Vagina (tissue), 2 donors: Measurements from ENCODE around the gene SSNA1. TPM values are rescaled to one million over a fixed set of nuclear protein-coding genes. Genes with fewer than 3 reads are reported as not detected.

Source experiments
- DNase-seq, 2 donors: peaks; one replicate each; pipeline ENCODE4 v3.0.0-alpha.2; 2017; ENCODE audit errors: extremely low spot score in 2 of 2
- H3K27ac ChIP-seq: fragments of 200-600 bp; sonication (generic); one replicate; pipeline ENCODE4 v1.5.1; 2019
- H3K27me3 ChIP-seq: fragments of 200-600 bp; sonication (generic); one replicate; pipeline ENCODE4 v1.5.1; 2019
- H3K36me3 ChIP-seq, 2 donors: fragments of 200-600 bp; sonication (generic); one replicate each; pipeline ENCODE4 v1.5.1; 2017 to 2019
- H3K4me1 ChIP-seq: fragments of 200-600 bp; sonication (generic); one replicate; pipeline ENCODE4 v1.5.1; 2019
- H3K4me3 ChIP-seq, 2 donors: fragments of 200-600 bp; sonication (generic); 1 replicate in 1 of 2; 2 replicates in 1 of 2; pipeline ENCODE4 v1.5.1; 2016 to 2019
- H3K9me3 ChIP-seq: fragments of 200-600 bp; sonication (generic); one replicate; pipeline ENCODE4 v1.5.1; 2019
- CTCF ChIP-seq, 3 experiments: fragments of 450-650 bp in 2 of 3; fragments of 200-600 bp in 1 of 3; sonication (generic) in 1 of 3; IDR thresholded peaks; one replicate each; pipeline ENCODE4 v1.5.1; 2017 to 2019; ENCODE audit warnings: antibody characterized with exemption in 3 of 3, mild to moderate bottlenecking in 2 of 3, moderate library complexity in 2 of 3
- POLR2A ChIP-seq, 2 donors: fragments of 450-650 bp; IDR thresholded peaks; one replicate each; pipeline ENCODE4 v1.6.1; 2017; ENCODE audit warnings: antibody characterized with exemption in 2 of 2, mild to moderate bottlenecking in 2 of 2, moderate library complexity in 2 of 2
- POLR2AphosphoS5 ChIP-seq, 2 donors: sonication (generic); formaldehyde crosslinking; IDR thresholded peaks; one replicate each; pipeline ENCODE4 v1.9.0; 2017; ENCODE audit warnings: antibody characterized with exemption in 2 of 2, mild to moderate bottlenecking in 2 of 2, low read depth in 1 of 2; ENCODE audit not compliant: insufficient read depth in 1 of 2
- intact Hi-C: fragments of 100-400 bp; cut with DNase I; formaldehyde crosslinking; loops from one replicate; pipeline ENCODE4 v1.15.1; 2023
- total RNA-seq: library from RNA; depleted of rRNA; stranded (reverse); fragments of >200 nt; gene quantifications from one replicate; pipeline ENCODE4 v1.2.3, GENCODE V29; 2016

Gene SSNA1
- total RNA-seq, 1 donor from 2014 or later: 49.8 TPM

GRCh38 chr9:137221506-137222111, 33.1 kb downstream of the SSNA1 start:
- intact Hi-C loops: no loop called here
- no peak for TF ChIP-seq POLR2A (IDR thresholded peaks at IDR 0.05)
- no peak for TF ChIP-seq POLR2AphosphoS5 (IDR thresholded peaks at IDR 0.05; ENCODE audit: insufficient read depth in 1 of 2, low read depth in 1 of 2)
- no peak for TF ChIP-seq CTCF (IDR thresholded peaks at IDR 0.05)
- DNase-seq: no peak
- H3K4me3 ChIP-seq: peak overlapping the region; percentile 36 to 61
- H3K36me3 ChIP-seq: no peaks in the 10 kb centered on the region
- H3K27me3 ChIP-seq: no peaks in the 10 kb centered on the region
- no peak overlapping the region for H3K27ac ChIP-seq
- H3K9me3 ChIP-seq: no peaks in the 10 kb centered on the region
- H3K4me1 ChIP-seq: peaks cover 43% of the 10 kb centered on the region

GRCh38 chr9:137222190-137223077, 34.0 kb downstream of the SSNA1 start, which contains the start of gene RNF208:
Gene RNF208, minus strand, starts transcription at chr9:137222240. Its CDS starts 1,028 bp downstream, at chr9:137221212.
- H3K4me1 ChIP-seq: peaks cover 50% of the 10 kb centered on the region
- no peaks in the 10 kb centered on the region for H3K27me3 ChIP-seq
- H3K36me3 ChIP-seq: no peaks in the 10 kb centered on the region
- peak within 1 kb of the TSS; percentile 65 to 86 for H3K4me3 ChIP-seq
- intact Hi-C loops: no loop called here
- no peak for DNase-seq
- TF ChIP-seq POLR2AphosphoS5 (IDR thresholded peaks at IDR 0.05; ENCODE audit: insufficient read depth in 1 of 2, low read depth in 1 of 2): no peak
- no peak for TF ChIP-seq POLR2A (IDR thresholded peaks at IDR 0.05)
- TF ChIP-seq CTCF (IDR thresholded peaks at IDR 0.05): no peak
- H3K27ac ChIP-seq: peak within 1 kb of the TSS; percentile 77
- no peaks in the 10 kb centered on the region for H3K9me3 ChIP-seq

- Histone ChIP-seq H3K4me1 (peaks cover 44% of the 10 kb centered on the region), H3K27ac (peak overlapping the region; percentile 77), H3K27me3 (no peaks in the 10 kb centered on the region), H3K9me3 (no peaks in the 10 kb centered on the region), H3K4me3 (peak overlapping the region; percentile 65 to 86), H3K36me3 (no peaks in the 10 kb centered on the region)
- TF ChIP-seq CTCF (IDR thresholded peaks at IDR 0.05) (no peak), POLR2AphosphoS5 (IDR thresholded peaks at IDR 0.05; ENCODE audit: insufficient read depth in 1 of 2, low read depth in 1 of 2) (peak; percentile 78 to 99)
- intact Hi-C loops: no loop called here
- DNase-seq: peak; percentile 99
Observed at GRCh38 chr9:137223078-137223970, 34.8 kb downstream of the SSNA1 start.

- H3K4me3 ChIP-seq: peak within 1 kb of the TSS; percentile 65 to 86
- no peaks in the 10 kb centered on the region for H3K36me3 ChIP-seq
- H3K4me1 ChIP-seq: peaks cover 38% of the 10 kb centered on the region
- H3K27me3 ChIP-seq: no peaks in the 10 kb centered on the region
- no peaks in the 10 kb centered on the region for H3K9me3 ChIP-seq
- DNase-seq: no peak
- peak in 1 of 2 donors; percentile 37 for TF ChIP-seq POLR2AphosphoS5 (IDR thresholded peaks at IDR 0.05; ENCODE audit: insufficient read depth in 1 of 2, low read depth in 1 of 2)
- TF ChIP-seq CTCF (IDR thresholded peaks at IDR 0.05): no peak
- TF ChIP-seq POLR2A (IDR thresholded peaks at IDR 0.05): no peak
- intact Hi-C loops: loop anchor here (5.0 kb wide), 2 partner anchors 33 to 132 kb away; no protein-coding TSS in a partner anchor
- H3K27ac ChIP-seq: peak within 1 kb of the TSS; percentile 77
Observed at GRCh38 chr9:137224830-137225694, 36.6 kb downstream of the SSNA1 start, which contains the start of gene CYSRT1. Gene CYSRT1, plus strand, starts transcription at chr9:137225174. Its CDS starts 448 bp downstream, at chr9:137225622.
